Neural crest cell (in vitro differentiated cells): ENCODE results near the gene AJAP1. TPM values are rescaled to one million over a fixed set of nuclear protein-coding genes. Genes with fewer than 3 reads are reported as not detected.
A peak's percentile ranks its signal among the peaks of the same experiment; 100 is the strongest.

ENCODE experiments used
- DNase-seq: peaks from one replicate; pipeline ENCODE4 v3.0.0; 2021; ENCODE audit warnings: low read depth, mixed read lengths, low spot score
- H3K27ac Mint-ChIP-seq: one replicate; pipeline ENCODE4 v1.8.0; 2021; ENCODE audit warnings: mild to moderate bottlenecking, mixed read lengths; ENCODE audit not compliant: unreplicated experiment
- H3K27me3 Mint-ChIP-seq: 2 replicates; pipeline ENCODE4 v1.8.0; 2021; ENCODE audit warnings: low read depth, mild to moderate bottlenecking, mixed read lengths
- H3K36me3 Mint-ChIP-seq: 2 replicates; pipeline ENCODE4 v1.8.0; 2021; ENCODE audit warnings: low read depth, mild to moderate bottlenecking, mixed read lengths
- H3K4me1 Mint-ChIP-seq: 2 replicates; pipeline ENCODE4 v1.8.0; 2021; ENCODE audit warnings: mixed read lengths
- H3K4me3 Mint-ChIP-seq: one replicate; pipeline ENCODE4 v1.8.0; 2021; ENCODE audit warnings: mild to moderate bottlenecking, mixed read lengths
- H3K9me3 Mint-ChIP-seq: 2 replicates; pipeline ENCODE4 v1.8.0; 2021; ENCODE audit warnings: mixed read lengths
- total RNA-seq: library from RNA; stranded (reverse); gene quantifications from 2 replicates; pipeline ENCODE4 v1.2.1, GENCODE V29; 2021
- TF ChIP-seq, protein P1 (sequence below): fragments of 200-600 bp; sonication (generic); conservative IDR thresholded peaks from 2 replicates; pipeline ENCODE4 v1.5.0; 2021; ENCODE audit warnings: antibody characterized with exemption, mild to moderate bottlenecking

Gene AJAP1
- total RNA-seq, 1 donor from 2014 or later = 1.4 TPM

DNA sequence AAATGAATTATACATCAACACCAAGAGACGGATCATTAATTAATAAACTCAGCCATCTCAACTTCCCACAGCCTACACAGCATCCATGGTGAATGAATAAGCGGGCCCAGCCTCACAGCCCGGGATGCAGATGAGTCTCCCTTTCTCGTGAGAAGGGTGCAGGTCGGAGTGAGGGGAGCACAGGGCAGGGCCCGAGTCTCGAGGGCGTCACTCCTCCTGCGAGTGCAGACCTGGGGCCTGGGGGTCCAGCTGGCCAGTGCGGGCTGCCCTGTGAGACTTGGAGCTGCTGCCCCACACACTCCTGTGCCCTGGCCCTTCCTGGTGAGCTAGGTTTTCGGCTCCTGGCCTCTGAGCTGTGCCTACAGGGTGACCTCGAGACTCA, 74.7 kb downstream of the AJAP1 start:
- no peak for DNase-seq
- Mint-ChIP-seq H3K9me3 (no peaks in the 10 kb centered on the region), H3K27ac (no peak overlapping the region), H3K4me3 (no peak overlapping the region), H3K4me1 (peaks cover 13% of the 10 kb centered on the region), H3K27me3 (no peaks in the 10 kb centered on the region), H3K36me3 (no peaks in the 10 kb centered on the region)
- TF ChIP-seq, protein P1, sequence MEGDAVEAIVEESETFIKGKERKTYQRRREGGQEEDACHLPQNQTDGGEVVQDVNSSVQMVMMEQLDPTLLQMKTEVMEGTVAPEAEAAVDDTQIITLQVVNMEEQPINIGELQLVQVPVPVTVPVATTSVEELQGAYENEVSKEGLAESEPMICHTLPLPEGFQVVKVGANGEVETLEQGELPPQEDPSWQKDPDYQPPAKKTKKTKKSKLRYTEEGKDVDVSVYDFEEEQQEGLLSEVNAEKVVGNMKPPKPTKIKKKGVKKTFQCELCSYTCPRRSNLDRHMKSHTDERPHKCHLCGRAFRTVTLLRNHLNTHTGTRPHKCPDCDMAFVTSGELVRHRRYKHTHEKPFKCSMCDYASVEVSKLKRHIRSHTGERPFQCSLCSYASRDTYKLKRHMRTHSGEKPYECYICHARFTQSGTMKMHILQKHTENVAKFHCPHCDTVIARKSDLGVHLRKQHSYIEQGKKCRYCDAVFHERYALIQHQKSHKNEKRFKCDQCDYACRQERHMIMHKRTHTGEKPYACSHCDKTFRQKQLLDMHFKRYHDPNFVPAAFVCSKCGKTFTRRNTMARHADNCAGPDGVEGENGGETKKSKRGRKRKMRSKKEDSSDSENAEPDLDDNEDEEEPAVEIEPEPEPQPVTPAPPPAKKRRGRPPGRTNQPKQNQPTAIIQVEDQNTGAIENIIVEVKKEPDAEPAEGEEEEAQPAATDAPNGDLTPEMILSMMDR = no peak

DNA sequence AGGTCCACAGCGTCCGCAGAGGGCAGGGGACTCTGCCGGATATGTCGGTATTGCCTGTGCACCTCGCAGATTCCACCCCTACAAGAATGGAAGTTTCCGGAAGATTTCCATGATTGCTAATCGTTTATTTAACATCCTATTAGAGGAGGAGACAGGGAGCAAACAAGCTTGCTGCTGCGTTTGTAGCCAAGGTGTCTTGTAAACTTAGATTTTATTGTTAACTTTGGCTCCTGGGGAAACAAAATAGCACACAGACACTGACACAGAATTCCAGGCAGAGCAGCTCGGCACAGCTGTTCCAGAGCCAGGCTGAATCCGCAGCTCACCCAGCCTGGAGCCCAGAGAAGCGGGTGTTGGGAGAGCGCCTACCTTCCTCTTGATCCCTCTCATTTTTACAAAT, 75.7 kb downstream of the AJAP1 start:
- no peak overlapping the region for H3K4me3 Mint-ChIP-seq
- no peaks in the 10 kb centered on the region for H3K36me3 Mint-ChIP-seq
- no peaks in the 10 kb centered on the region for H3K9me3 Mint-ChIP-seq
- no peaks in the 10 kb centered on the region for H3K27me3 Mint-ChIP-seq
- no peak for DNase-seq
- no peak overlapping the region for H3K27ac Mint-ChIP-seq
- TF ChIP-seq, protein P1 = no peak
- peaks cover 13% of the 10 kb centered on the region for H3K4me1 Mint-ChIP-seq

DNA sequence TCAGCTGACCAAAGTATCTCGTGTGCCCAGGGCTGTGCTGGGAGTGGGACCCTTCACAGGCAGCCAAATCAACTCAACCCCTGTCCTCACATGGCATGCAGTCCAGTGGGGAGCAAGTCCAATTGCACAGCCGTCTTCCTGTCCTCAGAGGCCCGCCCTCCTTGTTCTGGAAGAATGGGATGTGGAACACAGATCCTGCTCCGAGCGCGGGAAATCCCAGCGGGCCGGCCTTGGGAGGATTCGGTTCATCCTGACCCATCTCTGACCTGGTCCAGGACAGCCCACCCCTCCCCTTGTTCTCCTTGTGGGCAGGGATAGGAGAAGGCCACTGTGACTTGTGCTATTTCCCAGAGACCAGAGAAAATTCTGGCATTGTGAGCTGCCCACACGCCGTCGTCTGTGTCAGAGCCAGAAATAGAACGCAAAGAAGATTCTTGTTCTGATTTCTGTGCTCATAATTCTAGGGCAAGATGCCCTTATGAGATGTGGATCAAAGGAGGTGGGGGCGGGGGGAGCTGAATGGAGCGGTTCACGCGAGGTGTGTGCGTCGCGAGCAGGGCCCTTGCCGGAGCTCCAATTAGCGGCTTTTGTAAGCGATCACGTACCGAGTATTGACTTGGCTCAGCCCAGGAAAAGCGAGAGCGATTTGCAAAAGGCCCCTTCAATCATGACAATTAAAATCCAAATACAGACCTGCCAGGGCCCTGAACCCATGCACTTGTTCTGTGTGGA, 79.2 kb downstream of the AJAP1 start:
- H3K36me3 Mint-ChIP-seq = no peaks in the 10 kb centered on the region
- TF ChIP-seq, protein P1 = no peak
- H3K9me3 Mint-ChIP-seq = no peaks in the 10 kb centered on the region
- H3K27ac Mint-ChIP-seq = peak overlapping the region; percentile 62
- H3K4me1 Mint-ChIP-seq = peaks cover 13% of the 10 kb centered on the region
- H3K4me3 Mint-ChIP-seq = no peak overlapping the region
- no peak for DNase-seq
- no peaks in the 10 kb centered on the region for H3K27me3 Mint-ChIP-seq

DNA sequence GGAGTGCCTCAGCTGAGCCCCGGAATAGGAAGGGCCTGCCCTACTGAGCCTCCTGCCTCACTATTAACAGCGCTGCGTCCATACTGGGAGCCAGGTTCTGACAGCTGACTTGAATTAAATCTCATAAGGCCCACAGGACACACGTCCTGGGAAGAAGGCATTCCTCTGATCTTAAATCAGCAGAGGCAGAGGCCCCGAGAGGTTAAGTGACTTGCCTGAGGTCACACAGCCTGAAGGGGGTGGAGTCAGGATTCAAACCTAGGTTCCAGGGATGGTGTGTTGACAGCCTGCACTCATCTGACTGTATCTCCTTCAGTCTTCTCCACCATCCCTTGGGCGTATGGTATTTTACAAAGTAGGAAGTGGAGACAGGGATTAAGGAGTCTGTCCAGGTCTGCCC, 79.8 kb downstream of the AJAP1 start:
- peaks cover 9% of the 10 kb centered on the region for H3K4me1 Mint-ChIP-seq
- no peak overlapping the region for H3K27ac Mint-ChIP-seq
- no peak for DNase-seq
- no peaks in the 10 kb centered on the region for H3K36me3 Mint-ChIP-seq
- H3K9me3 Mint-ChIP-seq = no peaks in the 10 kb centered on the region
- no peak overlapping the region for H3K4me3 Mint-ChIP-seq
- TF ChIP-seq, protein P1 = no peak
- H3K27me3 Mint-ChIP-seq = no peaks in the 10 kb centered on the region

DNA sequence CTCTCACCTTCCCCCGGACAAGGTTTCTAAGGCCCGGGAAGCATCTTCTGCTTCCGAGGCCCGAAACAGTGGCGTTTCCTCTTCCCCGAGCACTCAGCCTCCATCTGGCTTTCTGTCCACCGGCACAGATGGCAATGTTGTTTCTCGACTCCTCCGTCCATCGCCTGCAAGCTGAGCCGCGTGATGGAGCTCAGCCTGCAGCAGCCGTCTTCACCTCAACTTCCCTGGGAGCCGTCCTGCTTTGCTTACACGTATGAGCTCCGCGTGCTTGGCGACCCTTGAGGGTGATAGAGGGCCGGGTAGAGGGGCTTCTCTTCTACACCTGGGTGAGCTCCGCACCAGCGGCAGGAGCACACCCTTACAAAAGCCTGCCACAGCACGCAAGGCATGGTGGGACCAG, 80.4 kb downstream of the AJAP1 start:
- Mint-ChIP-seq H3K27me3 (no peaks in the 10 kb centered on the region), H3K36me3 (no peaks in the 10 kb centered on the region), H3K9me3 (no peaks in the 10 kb centered on the region), H3K27ac (no peak overlapping the region), H3K4me3 (no peak overlapping the region), H3K4me1 (peaks cover 5% of the 10 kb centered on the region)
- TF ChIP-seq, protein P1 = no peak
- DNase-seq = no peak
